SK-N-SH treated with all-trans-retinoic acid at 6 μM for 48 hours (cell line): ENCODE results near the gene CORO6.

Source experiments
- ATAC-seq: fragments of 200-7000 bp; cut with Tn5 transposase; 3 replicates; pipeline ENCODE4 v1.9.1; 2020; ENCODE audit warnings: mild to moderate bottlenecking, moderate library complexity
- BACH2 ChIP-seq: fragments of 250-450 bp; sonication (Bioruptor Pico); IDR thresholded peaks from 2 replicates; pipeline ENCODE4 v1.9.0; 2021; ENCODE audit warnings: mild to moderate bottlenecking, borderline replicate concordance
- CSDC2 ChIP-seq: fragments of 250-450 bp; sonication (Bioruptor Pico); IDR thresholded peaks from 2 replicates; pipeline ENCODE4 v1.5.0; 2020; ENCODE audit warnings: mild to moderate bottlenecking, moderate library complexity
- CSRNP3 ChIP-seq: fragments of 250-450 bp; sonication (Bioruptor Pico); IDR thresholded peaks from 2 replicates; pipeline ENCODE4 v1.5.1; 2021; ENCODE audit warnings: mild to moderate bottlenecking, moderate library complexity
- ESRRG ChIP-seq: fragments of 250-450 bp; sonication (Bioruptor Pico); IDR thresholded peaks from 2 replicates; pipeline ENCODE4 v1.6.1; 2021; ENCODE audit warnings: mild to moderate bottlenecking
- GLIS3 ChIP-seq: fragments of 250-450 bp; sonication (Bioruptor Pico); IDR thresholded peaks from 2 replicates; pipeline ENCODE4 v1.5.0; 2020; ENCODE audit warnings: mild to moderate bottlenecking, moderate library complexity
- ISL1 ChIP-seq: fragments of 250-450 bp; sonication (Bioruptor Pico); IDR thresholded peaks from 2 replicates; pipeline ENCODE4 v2.1.2; 2022; ENCODE audit warnings: mild to moderate bottlenecking, moderate library complexity
- OSR1 ChIP-seq: fragments of 250-450 bp; sonication (Bioruptor Pico); IDR thresholded peaks from 2 replicates; pipeline ENCODE4 v1.8.0; 2022; ENCODE audit warnings: moderate library complexity, mild to moderate bottlenecking, inconsistent platforms
- PPARA ChIP-seq: fragments of 250-450 bp; sonication (Bioruptor Pico); IDR thresholded peaks from 2 replicates; pipeline ENCODE4 v1.5.0; 2020; ENCODE audit warnings: mild to moderate bottlenecking, borderline replicate concordance
- SNAI2 ChIP-seq: fragments of 250-450 bp; sonication (Bioruptor Pico); IDR thresholded peaks from 2 replicates; pipeline ENCODE4 v1.5.0; 2020; ENCODE audit warnings: mild to moderate bottlenecking, moderate library complexity
- TCF4 ChIP-seq: fragments of 250-450 bp; sonication (Bioruptor Pico); IDR thresholded peaks from 2 replicates; pipeline ENCODE4 v1.8.0; 2021; ENCODE audit warnings: mild to moderate bottlenecking, moderate library complexity, borderline replicate concordance
- TOX ChIP-seq: fragments of 250-450 bp; sonication (Bioruptor Pico); IDR thresholded peaks from 2 replicates; pipeline ENCODE4 v1.8.0; 2021; ENCODE audit warnings: mild to moderate bottlenecking, moderate library complexity, borderline replicate concordance
- TSHZ2 ChIP-seq: fragments of 250-450 bp; sonication (Bioruptor Pico); IDR thresholded peaks from 2 replicates; pipeline ENCODE4 v1.5.0; 2020; ENCODE audit warnings: mild to moderate bottlenecking, moderate library complexity
- ZC3H10 ChIP-seq: fragments of 250-450 bp; sonication (Bioruptor Pico); IDR thresholded peaks from 2 replicates; pipeline ENCODE4 v1.5.1; 2021; ENCODE audit warnings: mild to moderate bottlenecking, moderate library complexity
- ZFP3 ChIP-seq: fragments of 250-450 bp; sonication (Bioruptor Pico); IDR thresholded peaks from 2 replicates; pipeline ENCODE4 v1.5.0; 2020; ENCODE audit warnings: mild to moderate bottlenecking, moderate library complexity
- ZFP30 ChIP-seq: fragments of 450-650 bp; formaldehyde crosslinking; IDR thresholded peaks from 2 replicates; pipeline ENCODE4 v1.5.0; 2022; ENCODE audit warnings: mild to moderate bottlenecking, moderate library complexity
- ZNF565 ChIP-seq: fragments of 450-650 bp; formaldehyde crosslinking; conservative IDR thresholded peaks from 2 replicates; pipeline ENCODE4 v1.5.0; 2020; ENCODE audit warnings: low read depth, mild to moderate bottlenecking, moderate library complexity
- ZNF70 ChIP-seq: fragments of 450-650 bp; formaldehyde crosslinking; IDR thresholded peaks from 2 replicates; pipeline ENCODE4 v1.5.0; 2020; ENCODE audit warnings: mild to moderate bottlenecking, moderate library complexity
- ZNF8 ChIP-seq: fragments of 450-650 bp; formaldehyde crosslinking; IDR thresholded peaks from 2 replicates; pipeline ENCODE4 v1.5.0; 2020; ENCODE audit warnings: mild to moderate bottlenecking, moderate library complexity

The CORO6 gene

GRCh38 chr17:29594519-29595090 is 28.1 kb downstream of the CORO6 start:
- no peak for TF ChIP-seq SNAI2 (CRISPR knock-in tag)
- TF ChIP-seq BACH2 (CRISPR knock-in tag), result no peak
- no peak for TF ChIP-seq TSHZ2 (CRISPR knock-in tag)
- no peak for TF ChIP-seq ZC3H10 (CRISPR knock-in tag)
- TF ChIP-seq ZNF565 (CRISPR knock-in tag), result no peak
- no peak for ATAC-seq

- no peak for ATAC-seq
- TF ChIP-seq ZC3H10 (CRISPR knock-in tag) (no peak), TSHZ2 (CRISPR knock-in tag) (0 out of 2 replicates have a peak, but pooled peaks have one; percentile 66), ISL1 (CRISPR knock-in tag) (0 out of 2 replicates have a peak, but pooled peaks have one; percentile 13), CSDC2 (peak; percentile 80; the same call in 1 of the 2 replicates), TOX (CRISPR knock-in tag) (no peak), ZFP30 (no peak), SNAI2 (CRISPR knock-in tag) (peak; percentile 63; the same call in 1 of the 2 replicates), ZNF8 (CRISPR knock-in tag) (no peak), ZFP3 (peak; percentile 79), CSRNP3 (CRISPR knock-in tag) (no peak), PPARA (CRISPR knock-in tag) (no peak)
These were observed 28.9 kb downstream of the CORO6 start for GRCh38 chr17:29593591-29594518.

- TF ChIP-seq ZNF8 (CRISPR knock-in tag) (no peak), BACH2 (CRISPR knock-in tag) (no peak), TCF4 (CRISPR knock-in tag) (no peak), SNAI2 (CRISPR knock-in tag) (no peak), ZNF565 (CRISPR knock-in tag) (no peak), PPARA (CRISPR knock-in tag) (no peak), OSR1 (no peak), ZFP3 (no peak), ZFP30 (no peak), TSHZ2 (CRISPR knock-in tag) (no peak), ZC3H10 (CRISPR knock-in tag) (no peak), CSRNP3 (CRISPR knock-in tag) (no peak), ZNF70 (no peak), GLIS3 (CRISPR knock-in tag) (no peak), ESRRG (no peak), TOX (CRISPR knock-in tag) (no peak)
- ATAC-seq, result no peak
These were observed 29.7 kb downstream of the CORO6 start, which contains the start of gene ANKRD13B for GRCh38 chr17:29592850-29593551. TSS of gene ANKRD13B (plus strand) at chr17:29593132. CDS start at chr17:29593622, 490 bp downstream.
